GM23338 (cell line): ENCODE results near the gene SSTR3. TPM values are rescaled to one million over a fixed set of nuclear protein-coding genes. Genes with fewer than 3 reads are reported as not detected.

Experiments
- ATAC-seq: fragments of 200-7000 bp; cut with Tn5 transposase; 3 replicates; pipeline ENCODE4 v1.9.1; 2020
- DNase-seq: peaks from one replicate; pipeline ENCODE4 v3.0.0-alpha.2; 2015; ENCODE audit warnings: low spot score
- H2AFZ ChIP-seq: fragments of 200-600 bp; sonication (generic); 2 replicates; pipeline ENCODE4 v1.8.0; 2016; ENCODE audit warnings: antibody characterized with exemption, mild to moderate bottlenecking, moderate library complexity
- H3F3A ChIP-seq: fragments of 200-600 bp; sonication (generic); replicated peaks from 2 replicates; pipeline ENCODE4 v1.8.0; 2017; ENCODE audit warnings: antibody characterized with exemption, mixed run types, low read depth
- H3K27ac ChIP-seq: fragments of 200-600 bp; sonication (generic); 2 replicates; pipeline ENCODE4 v1.6.1; 2016; ENCODE audit warnings: low read depth
- H3K27me3 ChIP-seq: fragments of 200-600 bp; sonication (generic); 2 replicates; pipeline ENCODE4 v1.8.0; 2016; ENCODE audit warnings: mild to moderate bottlenecking, mixed run types, moderate library complexity; ENCODE audit not compliant: insufficient read depth
- H3K36me3 ChIP-seq: fragments of 200-600 bp; sonication (generic); 2 replicates; pipeline ENCODE4 v1.8.0; 2016; ENCODE audit warnings: mild to moderate bottlenecking; ENCODE audit not compliant: insufficient read depth
- H3K4me1 ChIP-seq: fragments of 200-600 bp; sonication (generic); 2 replicates; pipeline ENCODE4 v1.8.0; 2016; ENCODE audit warnings: mild to moderate bottlenecking, moderate library complexity; ENCODE audit not compliant: insufficient read depth
- H3K4me2 ChIP-seq: fragments of 200-600 bp; sonication (generic); 2 replicates; pipeline ENCODE4 v1.7.1; 2017; ENCODE audit warnings: mixed run types
- H3K4me3 ChIP-seq: fragments of 200-600 bp; sonication (generic); 2 replicates; pipeline ENCODE4 v1.6.1; 2016; ENCODE audit warnings: mixed run types
- H3K79me2 ChIP-seq: fragments of 200-600 bp; sonication (generic); replicated peaks from 2 replicates; pipeline ENCODE4 v1.8.0; 2017; ENCODE audit warnings: mild to moderate bottlenecking; ENCODE audit not compliant: insufficient read depth
- H3K9me2 ChIP-seq: fragments of 200-600 bp; sonication (generic); 2 replicates; pipeline ENCODE4 v1.8.0; 2017; ENCODE audit not compliant: insufficient read depth
- H4K20me1 ChIP-seq: fragments of 200-600 bp; sonication (generic); replicated peaks from 2 replicates; pipeline ENCODE4 v1.8.0; 2017; ENCODE audit warnings: mild to moderate bottlenecking; ENCODE audit not compliant: insufficient read depth
- H3K27ac Mint-ChIP-seq: 2 replicates; pipeline ENCODE4 v1.8.0; 2020; ENCODE audit warnings: inconsistent platforms, mild to moderate bottlenecking, moderate library complexity, mixed read lengths
- H3K27me3 Mint-ChIP-seq: 3 replicates; pipeline ENCODE4 v1.8.0; 2022; ENCODE audit warnings: low read depth, mild to moderate bottlenecking, moderate library complexity, mixed read lengths, inconsistent platforms; ENCODE audit not compliant: insufficient read depth, poor library complexity
- H3K36me3 Mint-ChIP-seq: 3 replicates; pipeline ENCODE4 v1.8.0; 2021; ENCODE audit warnings: low read depth, mild to moderate bottlenecking, inconsistent platforms, moderate library complexity, mixed read lengths
- H3K4me1 Mint-ChIP-seq: 3 replicates; pipeline ENCODE4 v1.8.0; 2020; ENCODE audit warnings: mild to moderate bottlenecking, inconsistent platforms, mixed read lengths
- H3K4me3 Mint-ChIP-seq: 3 replicates; pipeline ENCODE4 v1.8.0; 2021; ENCODE audit warnings: moderate library complexity, mild to moderate bottlenecking, inconsistent platforms, mixed read lengths
- H3K9me3 Mint-ChIP-seq: 3 replicates; pipeline ENCODE4 v1.8.0; 2020; ENCODE audit warnings: moderate library complexity, mild to moderate bottlenecking, inconsistent platforms, mixed read lengths
- CREB1 ChIP-seq: fragments of 250-450 bp; sonication (Bioruptor Pico); IDR thresholded peaks from 2 replicates; pipeline ENCODE4 v1.5.0; 2020; ENCODE audit warnings: low read depth, mild to moderate bottlenecking, moderate library complexity
- CTCF ChIP-seq, 2 experiments: fragments of 200-600 bp in 1 of 2; sonication (generic) in 1 of 2; conservative IDR thresholded peaks; 2 replicates each; pipeline versions ENCODE4 v1.5.1 to v1.6.1; 2016 to 2017; ENCODE audit warnings: antibody characterized with exemption in 2 of 2, low read depth in 2 of 2, mild to moderate bottlenecking in 2 of 2, moderate library complexity in 1 of 2
- EZH2 ChIP-seq: fragments of 200-600 bp; sonication (generic); IDR thresholded peaks from one replicate; pipeline ENCODE4 v1.8.0; 2017; ENCODE audit warnings: antibody characterized with exemption, mild to moderate bottlenecking, low read depth; ENCODE audit not compliant: unreplicated experiment
- EZH2phosphoT487 ChIP-seq: fragments of 200-600 bp; sonication (generic); IDR thresholded peaks from one replicate; pipeline ENCODE4 v1.8.1; 2018; ENCODE audit warnings: antibody characterized with exemption; ENCODE audit not compliant: unreplicated experiment
- JUNB ChIP-seq: IDR thresholded peaks from one replicate; pipeline ENCODE4 v1.6.1; 2016; ENCODE audit warnings: antibody characterized with exemption; ENCODE audit not compliant: unreplicated experiment
- NANOG ChIP-seq: IDR thresholded peaks from 2 replicates; pipeline ENCODE4 v1.6.1; 2016; ENCODE audit warnings: antibody characterized with exemption, borderline replicate concordance
- POLR2AphosphoS5 ChIP-seq: IDR thresholded peaks from 2 replicates; pipeline ENCODE4 v1.6.1; 2016; ENCODE audit warnings: antibody characterized with exemption, low read depth
- REST ChIP-seq: IDR thresholded peaks from one replicate; pipeline ENCODE4 v1.6.1; 2018; ENCODE audit warnings: antibody characterized with exemption; ENCODE audit not compliant: unreplicated experiment
- ZNF114 ChIP-seq: fragments of 250-450 bp; sonication (Bioruptor Pico); IDR thresholded peaks from 2 replicates; pipeline ENCODE4 v1.5.0; 2020; ENCODE audit warnings: mild to moderate bottlenecking, moderate library complexity
- ZNF331 ChIP-seq: fragments of 250-450 bp; sonication (Bioruptor Pico); IDR thresholded peaks from 2 replicates; pipeline ENCODE4 v1.5.0; 2020; ENCODE audit warnings: low read depth, mild to moderate bottlenecking, moderate library complexity
- polyA plus RNA-seq: library from polyadenylated mRNA; unstranded; fragments of >200 nt; fragmentation: Nextera tagmentation; extraction: Ambion mirVana; gene quantifications from 2 replicates; pipeline ENCODE4 v1.2.1, GENCODE V29; 2016
- total RNA-seq: library from RNA; depleted of rRNA; stranded (reverse); fragments of >200 nt; shearing (Covaris generic); gene quantifications from 2 replicates; pipeline ENCODE4 v1.2.3, GENCODE V29; 2014
- TF ChIP-seq, protein P1 (sequence below): fragments of 250-450 bp; sonication (Bioruptor Pico); IDR thresholded peaks from 2 replicates; pipeline ENCODE4 v1.5.0; 2020; ENCODE audit warnings: mild to moderate bottlenecking, moderate library complexity
- TF ChIP-seq, protein P2 (sequence below): IDR thresholded peaks from 2 replicates; pipeline ENCODE4 v1.6.1; 2016; ENCODE audit warnings: antibody characterized with exemption

SSTR3 gene
- total and polyA plus RNA-seq, 2 experiments from 2014 or later, result 0.66 TPM; not detected in 1

DNA sequence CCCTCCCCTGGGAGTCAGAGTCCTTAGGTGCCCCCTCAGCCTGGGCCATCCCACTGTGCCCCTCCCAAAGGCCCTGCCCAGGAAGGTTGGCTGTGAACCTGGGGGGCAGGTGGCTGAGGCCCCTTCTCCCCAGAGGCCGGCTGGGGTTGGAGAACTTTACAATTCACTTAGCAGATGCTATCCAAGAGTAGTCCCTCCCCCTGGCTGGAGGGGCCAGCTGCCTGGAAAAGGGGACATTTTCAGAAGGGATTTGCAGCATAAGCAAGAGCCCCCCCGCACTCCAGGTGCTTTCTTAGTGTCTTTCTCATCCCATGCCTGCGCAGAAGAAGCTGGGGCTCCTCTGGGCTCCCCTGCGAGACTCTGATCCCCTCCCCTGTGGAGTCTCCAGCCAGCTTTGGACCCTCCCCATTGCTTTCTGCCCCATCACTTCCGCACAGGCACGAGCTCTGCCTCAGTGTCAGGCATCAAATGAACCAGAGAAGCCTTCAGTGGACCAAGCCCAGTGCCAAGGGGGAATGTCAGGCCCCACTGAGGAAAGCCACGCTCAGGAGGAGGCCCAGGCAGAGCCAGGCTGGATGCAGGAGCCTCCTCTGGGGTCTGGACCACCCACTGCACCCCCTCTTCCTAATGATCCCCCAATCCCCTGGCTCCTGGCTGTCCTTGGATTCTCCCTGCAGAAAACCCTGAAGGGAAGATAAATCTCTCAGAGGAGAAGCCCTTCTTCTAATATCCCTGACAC, 3.7 kb downstream of the SSTR3 start (continued):
- TF ChIP-seq, protein P1, sequence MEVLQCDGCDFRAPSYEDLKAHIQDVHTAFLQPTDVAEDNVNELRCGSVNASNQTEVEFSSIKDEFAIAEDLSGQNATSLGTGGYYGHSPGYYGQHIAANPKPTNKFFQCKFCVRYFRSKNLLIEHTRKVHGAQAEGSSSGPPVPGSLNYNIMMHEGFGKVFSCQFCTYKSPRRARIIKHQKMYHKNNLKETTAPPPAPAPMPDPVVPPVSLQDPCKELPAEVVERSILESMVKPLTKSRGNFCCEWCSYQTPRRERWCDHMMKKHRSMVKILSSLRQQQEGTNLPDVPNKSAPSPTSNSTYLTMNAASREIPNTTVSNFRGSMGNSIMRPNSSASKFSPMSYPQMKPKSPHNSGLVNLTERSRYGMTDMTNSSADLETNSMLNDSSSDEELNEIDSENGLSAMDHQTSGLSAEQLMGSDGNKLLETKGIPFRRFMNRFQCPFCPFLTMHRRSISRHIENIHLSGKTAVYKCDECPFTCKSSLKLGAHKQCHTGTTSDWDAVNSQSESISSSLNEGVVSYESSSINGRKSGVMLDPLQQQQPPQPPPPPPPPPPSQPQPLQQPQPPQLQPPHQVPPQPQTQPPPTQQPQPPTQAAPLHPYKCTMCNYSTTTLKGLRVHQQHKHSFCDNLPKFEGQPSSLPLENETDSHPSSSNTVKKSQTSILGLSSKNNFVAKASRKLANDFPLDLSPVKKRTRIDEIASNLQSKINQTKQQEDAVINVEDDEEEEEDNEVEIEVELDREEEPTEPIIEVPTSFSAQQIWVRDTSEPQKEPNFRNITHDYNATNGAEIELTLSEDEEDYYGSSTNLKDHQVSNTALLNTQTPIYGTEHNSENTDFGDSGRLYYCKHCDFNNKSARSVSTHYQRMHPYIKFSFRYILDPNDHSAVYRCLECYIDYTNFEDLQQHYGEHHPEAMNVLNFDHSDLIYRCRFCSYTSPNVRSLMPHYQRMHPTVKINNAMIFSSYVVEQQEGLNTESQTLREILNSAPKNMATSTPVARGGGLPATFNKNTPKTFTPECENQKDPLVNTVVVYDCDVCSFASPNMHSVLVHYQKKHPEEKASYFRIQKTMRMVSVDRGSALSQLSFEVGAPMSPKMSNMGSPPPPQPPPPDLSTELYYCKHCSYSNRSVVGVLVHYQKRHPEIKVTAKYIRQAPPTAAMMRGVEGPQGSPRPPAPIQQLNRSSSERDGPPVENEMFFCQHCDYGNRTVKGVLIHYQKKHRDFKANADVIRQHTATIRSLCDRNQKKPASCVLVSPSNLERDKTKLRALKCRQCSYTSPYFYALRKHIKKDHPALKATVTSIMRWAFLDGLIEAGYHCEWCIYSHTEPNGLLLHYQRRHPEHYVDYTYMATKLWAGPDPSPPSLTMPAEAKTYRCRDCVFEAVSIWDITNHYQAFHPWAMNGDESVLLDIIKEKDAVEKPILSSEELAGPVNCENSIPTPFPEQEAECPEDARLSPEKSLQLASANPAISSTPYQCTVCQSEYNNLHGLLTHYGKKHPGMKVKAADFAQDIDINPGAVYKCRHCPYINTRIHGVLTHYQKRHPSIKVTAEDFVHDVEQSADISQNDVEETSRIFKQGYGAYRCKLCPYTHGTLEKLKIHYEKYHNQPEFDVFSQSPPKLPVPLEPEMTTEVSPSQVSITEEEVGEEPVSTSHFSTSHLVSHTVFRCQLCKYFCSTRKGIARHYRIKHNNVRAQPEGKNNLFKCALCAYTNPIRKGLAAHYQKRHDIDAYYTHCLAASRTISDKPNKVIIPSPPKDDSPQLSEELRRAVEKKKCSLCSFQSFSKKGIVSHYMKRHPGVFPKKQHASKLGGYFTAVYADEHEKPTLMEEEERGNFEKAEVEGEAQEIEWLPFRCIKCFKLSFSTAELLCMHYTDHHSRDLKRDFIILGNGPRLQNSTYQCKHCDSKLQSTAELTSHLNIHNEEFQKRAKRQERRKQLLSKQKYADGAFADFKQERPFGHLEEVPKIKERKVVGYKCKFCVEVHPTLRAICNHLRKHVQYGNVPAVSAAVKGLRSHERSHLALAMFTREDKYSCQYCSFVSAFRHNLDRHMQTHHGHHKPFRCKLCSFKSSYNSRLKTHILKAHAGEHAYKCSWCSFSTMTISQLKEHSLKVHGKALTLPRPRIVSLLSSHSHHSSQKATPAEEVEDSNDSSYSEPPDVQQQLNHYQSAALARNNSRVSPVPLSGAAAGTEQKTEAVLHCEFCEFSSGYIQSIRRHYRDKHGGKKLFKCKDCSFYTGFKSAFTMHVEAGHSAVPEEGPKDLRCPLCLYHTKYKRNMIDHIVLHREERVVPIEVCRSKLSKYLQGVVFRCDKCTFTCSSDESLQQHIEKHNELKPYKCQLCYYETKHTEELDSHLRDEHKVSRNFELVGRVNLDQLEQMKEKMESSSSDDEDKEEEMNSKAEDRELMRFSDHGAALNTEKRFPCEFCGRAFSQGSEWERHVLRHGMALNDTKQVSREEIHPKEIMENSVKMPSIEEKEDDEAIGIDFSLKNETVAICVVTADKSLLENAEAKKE, result no peak
- no peak for TF ChIP-seq EZH2
- TF ChIP-seq CTCF (conservative IDR thresholded peaks at IDR 0.05; ENCODE audit: low read depth in 2 of 2), result no peak

DNA sequence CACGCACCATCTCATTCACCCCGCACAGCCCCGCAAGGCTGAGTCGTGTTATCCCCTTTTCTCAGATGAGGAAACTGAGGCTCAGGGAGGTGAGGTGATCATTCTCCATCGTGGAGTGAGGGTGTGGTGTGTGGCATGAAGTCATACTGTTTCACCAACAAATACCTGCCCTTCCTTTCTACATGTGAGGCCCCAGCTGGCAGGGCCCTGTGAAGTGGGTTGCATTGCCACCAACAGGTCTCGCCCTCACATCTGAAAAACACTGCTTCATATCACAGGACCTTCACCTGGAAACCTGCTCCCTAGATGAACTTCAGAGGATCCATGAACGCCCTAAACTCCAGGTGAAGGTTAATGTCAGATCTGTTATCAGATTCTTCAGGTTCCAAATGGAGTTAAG, 4.3 kb downstream of the SSTR3 start:
- DNase-seq (no peak), ATAC-seq (no peak)
- H3K4me3 Mint-ChIP-seq, result no peak overlapping the region
- TF ChIP-seq, protein P2, sequence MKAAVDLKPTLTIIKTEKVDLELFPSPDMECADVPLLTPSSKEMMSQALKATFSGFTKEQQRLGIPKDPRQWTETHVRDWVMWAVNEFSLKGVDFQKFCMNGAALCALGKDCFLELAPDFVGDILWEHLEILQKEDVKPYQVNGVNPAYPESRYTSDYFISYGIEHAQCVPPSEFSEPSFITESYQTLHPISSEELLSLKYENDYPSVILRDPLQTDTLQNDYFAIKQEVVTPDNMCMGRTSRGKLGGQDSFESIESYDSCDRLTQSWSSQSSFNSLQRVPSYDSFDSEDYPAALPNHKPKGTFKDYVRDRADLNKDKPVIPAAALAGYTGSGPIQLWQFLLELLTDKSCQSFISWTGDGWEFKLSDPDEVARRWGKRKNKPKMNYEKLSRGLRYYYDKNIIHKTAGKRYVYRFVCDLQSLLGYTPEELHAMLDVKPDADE, result no peak
- no peak for TF ChIP-seq POLR2AphosphoS5
- no peak for TF ChIP-seq ZNF114 (CRISPR knock-in tag)
- no peak for TF ChIP-seq EZH2phosphoT487
- no peak for TF ChIP-seq CREB1 (CRISPR knock-in tag)
- TF ChIP-seq NANOG, result no peak
- no peak for TF ChIP-seq EZH2
- no peak for TF ChIP-seq JUNB
- no peak for TF ChIP-seq ZNF331
- no peak for TF ChIP-seq REST

More for the DNA sequence above, 4.3 kb downstream of the SSTR3 start:
- Mint-ChIP-seq H3K9me3 (no peaks in the 10 kb centered on the region), H3K36me3 (no peaks in the 10 kb centered on the region), H3K27ac (no peak overlapping the region), H3K4me1 (peaks cover 9% of the 10 kb centered on the region), H3K27me3 (peaks cover 14% of the 10 kb centered on the region)
- no peaks in the 10 kb centered on the region for H3K79me2 ChIP-seq
- H3K4me1 ChIP-seq, result peaks cover 11% of the 10 kb centered on the region; the same call in 1 of the 2 replicates
- no peak overlapping the region for H3K4me3 ChIP-seq
- H2AFZ ChIP-seq, result no peak overlapping the region
- no peak overlapping the region for H3K27ac ChIP-seq
- no peaks in the 10 kb centered on the region for H3F3A ChIP-seq
- H3K9me2 ChIP-seq, result no peaks in the 10 kb centered on the region
- no peaks in the 10 kb centered on the region for H3K36me3 ChIP-seq
- H3K27me3 ChIP-seq, result no peaks in the 10 kb centered on the region
- H3K4me2 ChIP-seq, result no peak overlapping the region
- H4K20me1 ChIP-seq, result no peaks in the 10 kb centered on the region
